Gastroesophageal sphincter (tissue), 3 donors: ENCODE measurements around the gene RPS6KB2.

Experiments used
- EP300 ChIP-seq: sonication (generic); formaldehyde crosslinking; IDR thresholded peaks from one replicate; pipeline ENCODE4 v1.6.1; 2017; ENCODE audit warnings: antibody characterized with exemption, mild to moderate bottlenecking
- POLR2A ChIP-seq, 2 donors: fragments of 450-650 bp; IDR thresholded peaks; one replicate each; pipeline ENCODE4 v1.6.1; 2017; ENCODE audit warnings: antibody characterized with exemption in 2 of 2, mild to moderate bottlenecking in 2 of 2, moderate library complexity in 1 of 2
- TF ChIP-seq, protein P1 (sequence below), 4 experiments: fragments of 200-600 bp in 2 of 4; fragments of 450-650 bp in 2 of 4; sonication (generic) in 1 of 4; IDR thresholded peaks; one replicate each; pipeline ENCODE4 v1.5.1; 2017 to 2019; ENCODE audit warnings: antibody characterized with exemption in 4 of 4, mild to moderate bottlenecking in 2 of 4, moderate library complexity in 2 of 4

DNA sequence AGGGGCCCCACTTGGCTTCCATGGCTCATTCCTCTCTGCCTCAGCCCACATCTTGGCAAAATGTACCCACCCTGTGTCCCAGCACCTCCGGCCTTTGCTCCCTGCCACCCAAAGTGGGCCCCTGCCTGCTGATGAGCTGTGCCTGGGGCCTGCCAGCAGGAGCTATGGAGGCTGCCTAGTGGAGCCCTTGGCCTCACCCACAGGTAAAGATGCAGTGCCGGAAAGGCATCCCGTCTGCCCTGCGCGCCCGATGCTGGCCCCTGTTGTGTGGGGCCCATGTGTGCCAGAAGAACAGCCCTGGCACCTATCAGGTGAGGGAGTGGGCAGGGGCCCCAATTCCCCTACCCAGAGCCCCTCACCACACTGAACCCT is 23.1 kb upstream of the RPS6KB2 start:
- TF ChIP-seq, protein P1, sequence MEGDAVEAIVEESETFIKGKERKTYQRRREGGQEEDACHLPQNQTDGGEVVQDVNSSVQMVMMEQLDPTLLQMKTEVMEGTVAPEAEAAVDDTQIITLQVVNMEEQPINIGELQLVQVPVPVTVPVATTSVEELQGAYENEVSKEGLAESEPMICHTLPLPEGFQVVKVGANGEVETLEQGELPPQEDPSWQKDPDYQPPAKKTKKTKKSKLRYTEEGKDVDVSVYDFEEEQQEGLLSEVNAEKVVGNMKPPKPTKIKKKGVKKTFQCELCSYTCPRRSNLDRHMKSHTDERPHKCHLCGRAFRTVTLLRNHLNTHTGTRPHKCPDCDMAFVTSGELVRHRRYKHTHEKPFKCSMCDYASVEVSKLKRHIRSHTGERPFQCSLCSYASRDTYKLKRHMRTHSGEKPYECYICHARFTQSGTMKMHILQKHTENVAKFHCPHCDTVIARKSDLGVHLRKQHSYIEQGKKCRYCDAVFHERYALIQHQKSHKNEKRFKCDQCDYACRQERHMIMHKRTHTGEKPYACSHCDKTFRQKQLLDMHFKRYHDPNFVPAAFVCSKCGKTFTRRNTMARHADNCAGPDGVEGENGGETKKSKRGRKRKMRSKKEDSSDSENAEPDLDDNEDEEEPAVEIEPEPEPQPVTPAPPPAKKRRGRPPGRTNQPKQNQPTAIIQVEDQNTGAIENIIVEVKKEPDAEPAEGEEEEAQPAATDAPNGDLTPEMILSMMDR (IDR thresholded peaks at IDR 0.05): no peak
- TF ChIP-seq EP300: no peak
- TF ChIP-seq POLR2A (IDR thresholded peaks at IDR 0.05): no peak
